GM19351 (cell line): ENCODE results near the gene CD99.
"Not testable (repeated sequence)": the region's sequence is repeated elsewhere in the genome, so short reads cannot be mapped to it uniquely, and the experiment has no call there.

Experiments
- ATAC-seq: cut with Tn5 transposase; IDR thresholded peaks from one replicate; pipeline ENCODE4 v1.9.1; 2021; ENCODE audit warnings: mild to moderate bottlenecking, moderate library complexity; ENCODE audit not compliant: unreplicated experiment

The CD99 gene

DNA sequence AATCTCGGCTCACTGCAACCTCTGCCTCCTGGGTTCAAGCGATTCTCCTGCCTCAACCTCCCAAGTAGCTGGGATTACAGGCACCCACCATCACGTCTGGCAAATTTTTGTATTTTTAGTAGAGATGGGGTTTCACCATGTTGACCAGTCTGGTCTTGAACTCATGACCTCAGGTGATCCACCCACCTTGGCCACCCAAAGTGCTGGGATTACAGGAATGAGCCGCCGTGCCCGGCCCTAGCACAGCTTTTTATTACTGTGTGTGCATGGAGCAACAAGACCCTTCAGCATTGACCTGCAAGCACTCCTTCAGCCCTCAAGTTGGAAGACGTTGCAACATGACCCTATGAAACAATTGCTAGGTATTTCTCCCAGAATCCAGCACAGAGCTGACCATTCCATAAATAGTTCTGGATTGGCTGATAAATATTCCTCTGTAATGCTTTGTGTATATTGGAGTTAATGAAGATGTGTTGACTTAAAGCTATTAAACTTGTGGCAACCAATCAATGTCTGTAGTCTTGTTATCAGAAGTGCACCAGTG is 15.4 kb upstream of the CD99 start:
- not testable (repeated sequence) for ATAC-seq

DNA sequence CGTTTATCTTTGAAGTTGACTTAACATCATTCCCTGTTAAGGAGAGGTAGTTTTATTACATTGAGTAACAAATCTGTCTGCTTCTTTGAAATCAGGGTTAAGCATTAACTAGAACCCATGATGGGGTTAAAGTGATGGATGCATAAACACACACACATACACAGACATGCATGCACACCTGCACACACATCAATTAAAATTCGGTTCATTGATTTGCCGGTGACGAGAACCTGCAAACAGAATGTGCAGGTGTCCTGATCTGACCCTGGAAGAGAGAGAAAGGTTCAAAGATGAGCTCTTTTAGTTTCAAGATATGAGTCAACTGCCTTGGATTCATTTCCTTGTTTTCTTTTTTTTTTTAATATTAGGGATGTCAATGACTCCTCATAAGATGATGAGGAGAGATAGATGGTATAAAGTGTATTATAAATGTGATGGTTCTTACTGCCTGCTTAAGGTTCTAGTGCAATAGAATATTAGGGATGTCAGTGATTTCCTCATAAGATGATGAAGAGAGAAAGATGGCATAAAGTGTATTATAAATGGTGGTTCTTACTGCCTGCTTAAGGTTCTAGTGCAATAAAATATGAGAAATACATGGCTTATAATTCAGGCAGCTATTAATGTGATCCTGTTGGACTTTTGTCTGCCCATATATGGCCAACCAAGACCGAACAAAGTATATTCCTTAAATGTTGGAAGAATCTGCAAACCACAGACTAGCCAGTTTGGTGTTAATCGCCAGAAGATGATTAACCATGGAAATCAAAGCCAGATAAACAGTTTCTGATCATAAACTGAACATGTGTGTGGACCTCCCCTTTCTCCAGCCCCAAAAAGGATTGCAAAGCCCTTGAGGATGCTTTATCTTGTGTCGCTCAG is 14.1 kb upstream of the CD99 start:
- no peak for ATAC-seq

DNA sequence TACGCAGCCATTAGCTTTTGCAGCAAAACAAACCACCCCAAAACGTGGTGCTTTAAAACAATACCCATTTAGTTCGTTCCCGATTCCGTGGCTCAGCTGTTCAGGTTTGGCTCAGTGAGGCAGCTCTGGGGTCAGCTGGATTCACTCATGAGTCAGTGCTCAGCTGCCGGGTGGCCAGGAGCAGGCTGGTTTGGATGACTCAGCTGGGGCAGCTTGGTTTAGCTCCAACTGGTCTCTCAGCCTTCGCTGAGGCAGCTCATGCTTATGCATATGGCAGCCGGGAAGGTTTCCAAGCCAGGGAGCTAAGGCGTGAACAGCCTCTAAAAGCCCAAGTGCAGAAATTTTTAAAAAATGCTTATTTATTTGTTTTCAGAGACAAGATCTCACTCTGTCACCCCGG is 13.3 kb upstream of the CD99 start:
- no peak for ATAC-seq

- no peak for ATAC-seq
These were observed 12.5 kb upstream of the CD99 start for GRCh38 chrX:2678583-2678982.

DNA sequence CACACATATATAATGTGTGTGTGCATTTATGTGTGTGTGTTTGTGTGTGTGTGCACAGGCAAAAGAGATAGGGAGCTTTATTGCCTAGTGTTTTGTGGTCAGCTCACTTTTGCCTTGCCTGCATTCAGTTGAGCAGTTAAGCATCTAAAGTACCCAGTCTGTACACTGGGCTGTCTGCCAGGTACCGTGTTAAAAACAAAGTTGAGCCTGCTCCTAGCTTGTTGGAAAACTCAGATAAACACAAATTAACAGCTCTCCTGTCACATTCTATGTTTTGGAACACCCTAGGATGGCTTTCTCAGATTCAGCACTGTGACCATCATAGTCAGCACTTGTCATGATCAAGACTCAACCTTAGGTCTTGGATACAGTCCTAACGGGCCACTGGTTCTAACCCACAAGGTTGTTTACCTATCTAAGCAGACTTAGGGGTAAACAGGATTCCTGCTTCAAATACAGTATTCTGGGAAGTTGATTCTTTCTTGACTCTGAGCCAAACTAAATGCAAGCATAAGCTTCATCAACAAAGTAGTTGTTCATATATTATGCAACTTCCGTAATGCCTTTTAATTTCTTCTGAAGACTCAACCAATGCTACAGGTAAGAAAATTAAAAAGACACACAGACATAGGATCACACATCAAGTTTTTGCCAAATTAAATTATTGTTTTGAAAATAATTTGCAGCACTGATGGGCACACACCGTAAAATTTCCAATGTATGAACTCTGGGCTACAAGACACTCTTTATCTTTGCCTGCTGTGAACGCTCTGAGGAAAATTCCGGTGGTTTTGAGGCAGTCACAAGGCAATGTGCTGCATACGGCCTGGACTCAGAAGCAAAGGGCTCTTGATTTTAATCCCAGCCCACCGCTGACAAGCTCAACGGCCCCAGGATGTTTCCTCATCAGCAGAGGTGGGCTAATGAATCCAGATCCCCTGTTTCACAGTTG is 11.3 kb upstream of the CD99 start:
- ATAC-seq = no peak

DNA sequence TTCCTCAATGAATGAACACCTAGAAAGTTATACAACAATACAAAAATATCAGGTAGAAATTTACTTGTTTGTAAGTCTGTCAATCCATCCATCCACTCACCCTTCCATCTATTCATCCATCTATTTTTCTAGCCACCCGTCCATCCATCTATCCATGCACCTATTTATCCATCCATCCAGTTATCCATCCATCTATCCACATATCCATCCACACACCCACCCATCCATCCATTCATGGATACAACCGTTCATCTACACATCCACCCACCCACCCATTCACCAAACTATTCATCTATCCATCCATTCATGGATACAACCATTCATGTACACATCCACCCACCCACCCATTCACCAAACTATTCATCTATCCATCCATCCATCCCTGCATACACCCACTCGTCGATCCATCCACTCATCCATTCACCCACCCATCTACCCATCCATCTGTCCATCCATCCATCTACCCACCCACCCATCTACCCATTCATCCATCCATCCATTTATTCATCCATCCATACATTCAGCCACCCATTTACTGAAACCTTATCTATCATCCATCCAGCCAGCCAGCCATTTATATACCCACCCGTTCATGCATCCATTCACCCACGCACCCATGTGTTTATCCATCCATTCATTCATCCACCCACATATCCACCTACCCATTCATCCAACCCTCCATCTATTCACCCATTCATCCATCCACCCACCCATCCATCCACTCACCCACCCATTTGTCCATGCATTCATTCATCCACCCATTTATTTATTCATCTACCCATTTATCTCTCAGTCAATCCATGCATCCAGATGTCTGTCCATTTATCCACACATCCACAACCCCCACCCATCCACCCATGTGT is 10.4 kb upstream of the CD99 start:
- ATAC-seq = no peak

DNA sequence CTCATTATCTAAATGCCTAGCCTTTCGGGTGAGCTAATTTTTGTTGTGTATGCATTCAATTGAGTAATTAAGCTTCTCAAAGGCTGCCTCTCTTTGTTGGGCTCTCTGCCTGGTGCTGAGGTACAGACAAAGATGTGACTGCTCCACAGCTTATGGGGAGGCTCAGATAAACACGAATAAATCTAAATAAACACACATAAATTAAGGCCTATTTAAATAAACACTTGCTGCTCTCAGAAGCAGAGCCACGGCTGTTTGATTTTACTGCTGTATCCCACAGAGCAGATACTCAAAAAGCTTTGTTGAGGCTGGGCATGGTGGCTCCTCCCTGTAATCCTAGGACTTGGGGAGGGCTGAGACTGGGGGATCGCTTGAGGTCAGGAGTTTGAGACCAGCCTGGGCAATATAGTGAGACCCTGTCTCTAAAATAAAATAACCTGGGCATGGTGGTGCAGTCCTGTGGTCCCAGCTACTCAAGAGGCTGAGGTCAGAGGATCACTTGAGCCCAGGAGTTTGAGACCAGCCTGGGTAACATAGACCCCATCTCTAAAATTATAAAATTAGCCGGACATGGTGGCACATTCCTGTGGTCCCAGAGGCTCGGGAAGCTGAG is 8.4 kb upstream of the CD99 start:
- no peak for ATAC-seq

DNA sequence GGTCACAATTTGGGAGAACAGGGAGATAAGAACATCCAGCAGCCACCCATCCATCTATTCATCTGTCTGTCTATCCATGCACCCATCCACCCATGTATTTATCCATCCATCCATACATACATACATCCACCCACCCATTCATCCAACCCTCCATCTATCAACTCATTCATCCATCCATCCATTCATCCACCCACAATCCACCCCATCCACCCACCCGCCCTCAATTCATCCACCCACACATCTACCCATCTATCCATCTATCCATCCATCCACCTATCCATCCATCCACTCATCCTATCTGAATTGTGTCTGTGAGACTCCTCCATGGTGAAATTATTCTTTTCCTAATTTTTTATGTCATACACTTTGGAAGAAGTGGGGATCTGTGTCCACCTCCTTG is 6.8 kb upstream of the CD99 start:
- ATAC-seq = no peak

DNA sequence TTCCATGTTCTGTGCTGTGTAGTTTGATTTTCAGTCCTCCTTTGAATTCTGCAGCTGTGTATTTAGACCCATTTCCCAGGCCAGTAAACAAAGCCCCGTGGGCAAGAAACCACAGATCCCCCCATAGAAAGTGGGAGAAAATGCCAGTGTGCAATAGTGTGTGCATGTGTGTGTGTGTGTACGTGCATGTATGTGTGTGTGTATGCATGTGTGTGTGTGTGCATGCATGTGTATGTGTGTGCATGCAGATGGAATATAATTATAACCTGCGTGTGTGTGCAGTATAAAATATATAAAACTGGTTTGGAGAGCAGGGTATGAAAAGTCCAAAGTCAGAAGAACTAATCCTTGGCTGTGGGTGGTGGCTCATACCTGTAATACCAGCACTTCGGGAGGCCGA is 5.2 kb upstream of the CD99 start:
- ATAC-seq = no peak

DNA sequence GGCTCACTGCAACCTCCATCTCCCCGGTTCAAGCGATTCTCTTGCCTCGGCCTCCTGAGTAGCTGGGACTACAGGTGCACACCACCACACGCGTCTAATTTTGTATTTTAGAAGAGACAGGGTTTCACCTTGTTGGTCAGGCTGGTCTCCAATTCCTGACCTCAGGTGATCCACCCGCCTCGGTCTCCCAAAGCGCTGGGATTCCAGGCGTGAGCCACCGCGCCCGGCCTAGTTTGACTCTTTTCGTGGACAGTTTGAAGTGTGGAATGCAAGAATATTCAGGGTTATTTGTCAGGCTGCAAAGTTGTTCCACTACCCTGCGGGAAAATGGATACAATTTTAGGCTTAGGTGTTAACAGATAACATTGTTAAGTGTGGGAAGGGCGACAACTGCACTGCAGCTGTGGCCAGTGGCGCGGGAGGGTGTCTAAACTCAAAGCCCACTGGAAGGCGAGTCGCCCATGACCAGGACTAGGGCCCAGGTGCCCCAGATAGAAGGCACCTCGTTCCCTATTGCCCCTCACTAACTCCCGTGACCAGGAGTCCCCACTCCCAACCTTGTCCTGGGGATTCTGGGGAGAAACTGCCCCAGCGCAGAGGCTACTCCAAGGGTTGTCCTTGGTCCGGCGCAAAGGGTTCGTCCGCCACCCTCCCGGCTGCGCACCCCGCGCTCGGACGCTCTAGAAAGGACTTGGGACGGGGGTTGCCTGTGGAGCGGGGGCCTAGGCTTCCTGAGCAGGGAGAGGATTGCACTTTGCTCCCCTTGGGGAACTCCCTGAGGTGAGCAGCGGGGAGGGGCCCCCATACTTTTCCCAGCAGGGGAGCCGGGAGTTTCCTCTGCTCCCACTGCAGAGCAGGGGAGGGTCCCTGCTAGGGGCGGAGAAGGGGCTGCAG is 1.1 kb upstream of the CD99 start:
- ATAC-seq = no peak

DNA sequence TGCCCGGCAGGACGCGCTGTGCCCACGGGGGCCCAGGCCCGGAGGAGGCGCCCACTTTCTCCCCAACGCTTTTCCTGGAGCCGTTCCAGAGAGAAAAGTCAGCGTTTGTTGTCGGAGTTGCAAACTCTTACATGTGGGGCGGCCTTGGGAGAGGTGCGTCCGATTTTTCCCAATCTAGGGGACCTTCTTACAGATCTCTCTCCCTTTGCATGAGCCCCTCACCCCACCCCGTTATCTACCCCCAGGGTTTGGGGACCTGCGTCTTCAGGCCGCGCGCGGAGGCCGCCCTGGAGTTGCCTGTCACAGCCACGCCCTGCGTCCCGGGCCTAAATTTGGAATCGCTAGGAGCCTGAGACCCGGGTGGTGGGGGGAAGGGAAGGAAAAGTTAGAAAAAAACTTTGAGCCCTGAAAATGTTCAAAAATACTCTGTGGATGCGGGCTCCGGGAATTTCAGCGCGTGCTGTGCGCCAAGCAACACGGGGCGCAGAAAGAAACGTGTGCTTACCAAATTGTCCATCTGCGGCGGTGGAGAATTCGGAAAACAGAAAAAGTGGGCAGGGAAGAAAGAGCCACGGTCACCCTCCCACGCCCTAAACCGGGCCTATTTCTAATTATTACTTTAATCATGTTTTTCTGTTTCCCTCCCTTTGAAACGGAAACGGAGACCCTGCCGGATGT is 587 bp downstream of the CD99 start:
- ATAC-seq = peak; percentile 12

DNA sequence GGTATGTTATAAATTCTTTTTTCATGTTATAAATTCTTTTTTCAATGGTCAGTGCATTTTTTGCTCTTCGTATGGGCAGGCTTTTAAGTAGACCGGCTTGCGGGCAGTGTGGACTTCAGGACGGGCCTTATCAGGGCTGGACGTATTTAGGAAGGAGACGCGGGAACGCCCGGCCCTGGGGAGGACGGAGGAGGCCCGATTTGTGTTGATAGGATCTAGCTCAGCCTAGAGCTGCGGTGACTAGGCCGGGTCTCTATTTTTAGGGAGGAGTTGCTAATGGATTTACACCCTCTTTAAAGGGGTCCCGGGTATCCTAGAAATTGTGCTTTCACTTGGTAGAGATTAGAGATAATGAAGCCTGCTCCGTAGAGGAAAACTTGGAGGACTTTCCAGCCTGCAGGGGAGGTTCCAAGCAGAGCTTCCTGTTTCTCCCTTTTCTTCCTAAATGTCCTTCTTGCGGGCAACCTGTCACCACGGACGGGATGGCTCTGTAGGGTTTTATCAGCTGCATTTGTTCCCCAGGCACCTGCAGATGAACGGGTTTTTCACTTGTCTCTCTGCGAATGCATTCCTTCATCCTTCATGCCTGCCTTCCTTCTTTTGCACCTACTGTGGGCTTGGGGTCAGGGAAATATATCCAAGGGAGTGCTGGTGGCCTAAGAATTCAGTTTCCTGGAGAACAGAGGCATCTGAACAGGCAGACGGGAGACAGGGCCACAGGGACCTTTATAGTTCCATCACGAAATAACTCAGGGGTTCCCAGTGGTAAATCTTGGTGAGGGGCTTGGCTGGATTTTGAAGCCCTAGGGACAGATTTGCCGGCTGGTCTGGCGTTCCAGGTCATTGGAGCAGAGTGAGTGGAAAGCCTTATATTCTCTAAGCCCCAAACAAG is 1.4 kb downstream of the CD99 start:
- no peak for ATAC-seq

GRCh38 chrX:2693113-2694002 is 2.3 kb downstream of the CD99 start:
- ATAC-seq = no peak

DNA sequence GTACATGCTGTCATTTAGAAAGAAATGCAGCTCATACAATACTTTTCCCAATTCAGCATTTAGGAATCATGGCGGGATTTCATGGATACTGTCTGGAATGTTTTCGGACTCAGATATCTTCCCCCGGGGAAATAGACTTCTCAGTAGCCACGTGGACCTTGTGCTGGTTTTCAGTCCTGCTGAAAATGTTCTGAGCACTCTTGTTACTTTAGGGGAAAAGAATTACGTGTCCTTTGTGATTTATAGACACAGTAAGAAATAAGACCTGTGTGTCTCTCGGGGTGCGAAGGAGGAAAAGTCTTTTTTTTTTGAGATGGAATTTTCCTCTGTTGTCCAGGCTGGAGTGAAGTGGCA is 3.8 kb downstream of the CD99 start:
- no peak for ATAC-seq

- ATAC-seq = peak; percentile 88
These were observed 5.7 kb downstream of the CD99 start for GRCh38 chrX:2696698-2697215.

- ATAC-seq = peak; percentile 5
These were observed 6.2 kb downstream of the CD99 start for GRCh38 chrX:2697306-2697705.
